ENCODE measurements around the gene ENTPD6. TPM values are rescaled to one million over a fixed set of nuclear protein-coding genes. Genes with fewer than 3 reads are reported as not detected.

ENTPD6 gene
- 53.1 and 70.8 TPM in 2 replicates for polyA plus RNA-seq (2011; rRNA removed)
- 26.9 and 39.2 TPM in 2 replicates for polyA minus RNA-seq (2011; rRNA and poly(A)+ RNA removed)

GRCh38 chr20:25195014-25195961 is at the start of gene ENTPD6:
Gene ENTPD6 (plus strand): TSS chr20:25195712. CDS start chr20:25206537, 10,825 bp downstream.
- POLR2A ChIA-PET: interaction anchor here (0.8 kb wide), 1 partner anchor 17 kb away, joined by 3 read pairs; no protein-coding TSS in a partner anchor
- CTCF ChIA-PET: interaction anchor here (0.7 to 3.4 kb wide), 6 partner anchors 8 to 205 kb away, joined by 3 to 10 read pairs (median 4); no protein-coding TSS in a partner anchor

GRCh38 chr20:25146976-25147375 is 48.5 kb upstream of the ENTPD6 start:
- DNase-seq (ENCODE audit: low read depth): no peak
- no peak overlapping the region for H3K4me3 ChIP-seq (ENCODE audit: low read depth, low read length)
- no peak for TF ChIP-seq CTCF (IDR thresholded peaks at IDR 0.05; ENCODE audit: insufficient read depth, low read depth, low read length)
- ChIA-PET CTCF (no interaction called here), POLR2A (no interaction called here)
- peaks cover 22% of the 10 kb centered on the region for H3K27me3 ChIP-seq (ENCODE audit: control insufficient read depth, insufficient read depth, low read length)
- no peaks in the 10 kb centered on the region for H3K36me3 ChIP-seq (ENCODE audit: control insufficient read depth, insufficient read depth, low read length)

More at GRCh38 chr20:25195014-25195961, at the start of gene ENTPD6:
- TF ChIP-seq CTCF (IDR thresholded peaks at IDR 0.05; ENCODE audit: insufficient read depth, low read depth, low read length): peak; percentile 42
- DNase-seq (ENCODE audit: low read depth): peak; percentile 18
- peak within 1 kb of the TSS; percentile 94 for H3K4me3 ChIP-seq (ENCODE audit: low read depth, low read length)
- H3K36me3 ChIP-seq (ENCODE audit: control insufficient read depth, insufficient read depth, low read length): no peaks in the 10 kb centered on the region
- peaks cover 9% of the 10 kb centered on the region for H3K27me3 ChIP-seq (ENCODE audit: control insufficient read depth, insufficient read depth, low read length)

GRCh38 chr20:25147716-25148115 is 47.8 kb upstream of the ENTPD6 start:
- POLR2A ChIA-PET: no interaction called here
- no peak for DNase-seq (ENCODE audit: low read depth)
- no peak for TF ChIP-seq CTCF (IDR thresholded peaks at IDR 0.05; ENCODE audit: insufficient read depth, low read depth, low read length)
- no peak overlapping the region for H3K4me3 ChIP-seq (ENCODE audit: low read depth, low read length)
- H3K36me3 ChIP-seq (ENCODE audit: control insufficient read depth, insufficient read depth, low read length): no peaks in the 10 kb centered on the region
- CTCF ChIA-PET: interaction anchor here (1.4 kb wide), 1 partner anchor 10 kb away, joined by 5 read pairs; no protein-coding TSS in a partner anchor
- peaks cover 19% of the 10 kb centered on the region for H3K27me3 ChIP-seq (ENCODE audit: control insufficient read depth, insufficient read depth, low read length)

- ChIA-PET POLR2A (no interaction called here), CTCF (interaction anchor here (0.6 to 1.4 kb wide), 3 partner anchors 10 to 42 kb away, joined by 3 to 8 read pairs (median 5); no protein-coding TSS in a partner anchor)
- H3K4me3 ChIP-seq (ENCODE audit: low read depth, low read length): peak overlapping the region; percentile 29
- H3K36me3 ChIP-seq (ENCODE audit: control insufficient read depth, insufficient read depth, low read length): no peaks in the 10 kb centered on the region
- H3K27me3 ChIP-seq (ENCODE audit: control insufficient read depth, insufficient read depth, low read length): peaks cover 19% of the 10 kb centered on the region
- DNase-seq (ENCODE audit: low read depth): no peak
- no peak for TF ChIP-seq CTCF (IDR thresholded peaks at IDR 0.05; ENCODE audit: insufficient read depth, low read depth, low read length)
Observed at GRCh38 chr20:25148181-25148981, 47.1 kb upstream of the ENTPD6 start.
